ENCODE data around the gene NEK9. TPM values are rescaled to one million over a fixed set of nuclear protein-coding genes. Genes with fewer than 3 reads are reported as not detected.

Gene NEK9
- 65.1 and 69.6 TPM in 2 replicates for total RNA-seq
- polyA plus RNA-seq, result 22.1 and 25.1 TPM in 2 replicates
- 22.4 and 23.2 TPM in 2 replicates for polyA plus RNA-seq (2011; cell fraction: cytosol; rRNA removed)
- polyA plus RNA-seq (2011; cell fraction: nucleus; rRNA removed), result 39.8 and 59.9 TPM in 2 replicates
- polyA plus RNA-seq (2012), result 49.6 and 51.6 TPM in 2 replicates
- polyA minus RNA-seq, result 56.9 and 73.8 TPM in 2 replicates
- polyA minus RNA-seq (2011; cell fraction: cytosol; rRNA and poly(A)+ RNA removed), result 34.8 TPM
- polyA minus RNA-seq (2011; cell fraction: nucleus; rRNA and poly(A)+ RNA removed), result 47.0 and 54.4 TPM in 2 replicates
- percentile 74 among the genes with signal in this experiment for Bru-seq, nascent RNA
- BruChase-seq, experiment 1, labeled RNA remaining after a 6-hour chase, result percentile 81 among the genes with signal in this experiment
- BruChase-seq, experiment 2, labeled RNA remaining after a 2-hour chase, result percentile 76 among the genes with signal in this experiment
- long read RNA-seq, full-length matches to known transcripts, result 5 of 55 reads
- long read RNA-seq, partial matches to known transcripts, result 4 of 55 reads
- long read RNA-seq, other reads (novel, unspliced or antisense), result 46 of 55 reads

DNA sequence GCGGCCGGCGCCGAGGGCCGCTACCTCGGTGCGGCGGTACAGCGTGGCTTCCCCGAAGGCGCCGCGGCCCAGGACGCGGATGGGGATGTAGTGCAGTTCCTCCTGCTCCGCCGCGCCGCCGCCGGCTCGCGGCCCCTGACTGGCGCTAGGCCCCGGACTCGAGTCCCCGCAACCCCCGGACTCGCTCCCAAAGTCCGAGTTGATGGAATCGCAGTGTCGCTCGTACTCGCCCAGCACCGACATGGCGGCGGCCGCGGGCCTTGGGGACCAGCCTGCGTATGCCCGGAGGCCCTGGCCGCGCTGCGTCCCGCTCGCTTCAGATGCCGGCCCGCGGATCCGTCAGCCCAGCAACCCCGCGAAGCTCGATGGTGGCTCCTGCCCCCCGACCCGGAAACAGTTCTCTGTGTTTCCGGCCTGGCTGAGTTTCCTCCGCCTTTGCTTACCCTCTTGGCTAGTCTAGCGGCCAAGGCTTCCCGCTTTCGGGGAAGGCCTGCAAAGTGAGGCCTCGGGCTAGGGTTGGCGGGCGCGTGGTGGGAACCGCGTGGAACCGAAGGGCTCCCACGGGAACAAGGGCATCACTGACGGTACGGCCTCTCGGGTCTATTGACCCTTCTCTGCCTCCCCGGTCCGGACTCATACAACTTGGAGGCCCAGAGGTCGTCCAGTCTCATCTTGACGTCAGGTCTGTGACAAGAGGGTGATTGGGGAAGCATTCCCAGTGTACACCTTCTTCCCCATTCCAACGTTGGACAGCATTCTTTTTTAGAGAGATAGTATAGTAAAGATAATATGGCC lies at the start of gene NEK9:
Gene NEK9, minus strand, starts transcription at position 370 of the 795 bp plus-strand sequence. Its CDS starts 127 bp downstream, at position 243.
- no peaks in the 10 kb centered on the region for H4K20me1 ChIP-seq (replicated peaks; ENCODE audit: control insufficient read depth, extremely low read depth, insufficient read depth, low read length)
- peak within 1 kb of the TSS; percentile 76 for H2AFZ ChIP-seq (ENCODE audit: low read depth, low read length)
- CTCF ChIA-PET, result interaction anchor here (1.3 to 7.1 kb wide), 3 partner anchors 169 to 181 kb away, joined by 4 to 77 read pairs (median 9); no protein-coding TSS in a partner anchor
- H3K79me2 ChIP-seq (ENCODE audit: control insufficient read depth, insufficient read depth, low read length), result peaks cover 17% of the 10 kb centered on the region
- FAIRE-seq, result peak; percentile 75
- POLR2A ChIA-PET, result interaction anchor here (0.7 to 0.9 kb wide), 2 partner anchors 167 to 175 kb away, joined by 3 to 4 read pairs; no protein-coding TSS in a partner anchor
- BruUV-seq (replicated peaks), result TSS peak; percentile 65
- H3K4me3 ChIP-seq (replicated peaks in 1 of 3; ENCODE audit: insufficient read depth in 1 of 3, low read depth in 1 of 3, low read length in 3 of 3), result peak within 1 kb of the TSS; percentile 36 to 69 (median 62)
- dilution Hi-C loops (cut with MboI; ENCODE audit: extremely low pct_ligation_motif_present, low sequenced_read_pairs) (loop anchor here (25.0 kb wide), 1 partner anchor 160 kb away; the partner anchor contains the start of gene FOS), intact Hi-C loops (cut with micrococcal nuclease) (loop anchor here (1.0 kb wide), 2 partner anchors 95 to 169 kb away; no protein-coding TSS in a partner anchor)
- H3K9me3 ChIP-seq (replicated peaks; ENCODE audit: control insufficient read depth, insufficient read depth, low read length), result no peaks in the 10 kb centered on the region
- no peaks in the 10 kb centered on the region for H3K27me3 ChIP-seq (ENCODE audit: control insufficient read depth in 2 of 2, insufficient read depth in 2 of 2, low read length in 2 of 2)
- H3K36me3 ChIP-seq (ENCODE audit: control insufficient read depth in 2 of 2, extremely low read depth in 1 of 2, insufficient read depth in 2 of 2, low read length in 2 of 2), result peaks cover 1 to 3% of the 10 kb centered on the region in 2 experiments
- DNase-seq (ENCODE audit: low read depth, low spot score), result peak; percentile 89
- H3K9me1 ChIP-seq (replicated peaks; ENCODE audit: control insufficient read depth, extremely low read depth, insufficient read depth, low read length), result no peaks in the 10 kb centered on the region
- H3K27ac ChIP-seq (ENCODE audit: insufficient read depth, low read depth, low read length), result peak within 1 kb of the TSS; percentile 95
- peak within 1 kb of the TSS; percentile 93 for H3K4me2 ChIP-seq (ENCODE audit: insufficient read depth, low read length)
- peaks cover 45% of the 10 kb centered on the region for H3K4me1 ChIP-seq (ENCODE audit: control insufficient read depth, extremely low read depth, insufficient read depth, low read length)
- H3K9ac ChIP-seq (replicated peaks; ENCODE audit: extremely low read depth, insufficient read depth, low read length), result peak within 1 kb of the TSS; percentile 92
- TF ChIP-seq POLR2AphosphoS5 (IDR thresholded peaks at IDR 0.05; ENCODE audit: insufficient read depth, low read depth, low read length), result peak; percentile 94
- peak; percentile 93 for TF ChIP-seq POLR2A (IDR thresholded peaks at IDR 0.05; ENCODE audit: low read depth, low read length)
- TF ChIP-seq GATA2 (IDR thresholded peaks at IDR 0.05; ENCODE audit: insufficient read depth, insufficient read length, low read depth, low read length), result no peak
- no peak for TF ChIP-seq CTCF (IDR thresholded peaks at IDR 0.05; ENCODE audit: extremely low read depth in 1 of 2, insufficient read depth in 1 of 2, low read depth in 1 of 2, low read length in 2 of 2)
- TF ChIP-seq EZH2 (IDR thresholded peaks at IDR 0.05; ENCODE audit: borderline replicate concordance, low read depth, low read length, severe bottlenecking), result no peak
